Ovary (tissue), 9 donors: ENCODE results near the gene ORC3. TPM values are rescaled to one million over a fixed set of nuclear protein-coding genes. Genes with fewer than 3 reads are reported as not detected.

ENCODE experiments used
- DNase-seq, 5 donors: peaks; one replicate each; pipeline ENCODE4 v3.0.0-alpha.2; 2019 to 2020
- H3K27ac ChIP-seq, 2 donors: fragments of 200-600 bp; one replicate each; pipeline versions ENCODE4 v1.5.1 to v1.8.0; 2019 to 2022
- H3K27me3 ChIP-seq: fragments of 200-600 bp; one replicate; pipeline ENCODE4 v1.8.0; 2022
- H3K36me3 ChIP-seq: fragments of 200-600 bp; sonication (generic); one replicate; pipeline ENCODE4 v1.5.1; 2019
- H3K4me1 ChIP-seq: one replicate; pipeline ENCODE4 v1.8.1; 2013; ENCODE audit warnings: mild to moderate bottlenecking, moderate library complexity; ENCODE audit not compliant: insufficient read depth
- H3K4me3 ChIP-seq: fragments of 200-600 bp; sonication (generic); one replicate; pipeline ENCODE4 v1.5.1; 2017
- H3K9me3 ChIP-seq, 2 donors: fragments of 200-600 bp in 1 of 2; sonication (generic) in 1 of 2; one replicate each; pipeline versions ENCODE4 v1.5.1 to v1.8.1; 2013 to 2019; ENCODE audit warnings: mild to moderate bottlenecking in 1 of 2, moderate library complexity in 1 of 2
- EP300 ChIP-seq: sonication (generic); formaldehyde crosslinking; IDR thresholded peaks from one replicate; pipeline ENCODE4 v1.6.1; 2017; ENCODE audit warnings: antibody characterized with exemption
- POLR2A ChIP-seq: fragments of 450-650 bp; IDR thresholded peaks from one replicate; pipeline ENCODE4 v1.6.1; 2017; ENCODE audit warnings: antibody characterized with exemption, mild to moderate bottlenecking, moderate library complexity
- WGBS, 3 donors: extraction: QIAGEN DNeasy Blood & Tissue Kit in 1 of 3; methylation state at CpG; one replicate each; pipeline versions ENCODE4 v1.1.5 to v1.1.7; 2013 to 2017; 5-methylcytosine and 5-hydroxymethylcytosine counted together
- intact Hi-C, 4 donors: fragments of 100-400 bp; cut with DNase I; formaldehyde crosslinking; loops; one replicate each; pipeline versions ENCODE4 v1.11.0 to v1.15.1; 2022 to 2023
- polyA plus RNA-seq, 2 donors: library from polyadenylated mRNA; stranded (reverse); fragments of 200-250 nt in 1 of 2; fragments of 350-450 nt in 1 of 2; fragmentation: Illumina TruSeq in 1 of 2; extraction: RNeasy Lipid Tissue Mini Kit (QIAGEN cat#74804) in 1 of 2; gene quantifications; one replicate each; pipeline ENCODE4 v1.2.3, GENCODE V29; 2013 to 2014
- total RNA-seq, 7 donors: library from RNA; depleted of rRNA in 2 of 7; stranded (reverse); fragments of >200 nt in 2 of 7; fragmentation: NEBNext Ultra II Directional in 3 of 7; extraction: Animal tissue kit (Norgen Biotek cat#: 25700) in 3 of 7; gene quantifications; one replicate each; pipeline versions ENCODE4 v1.1.0 to v1.2.4, GENCODE V29; 2016 to 2023
- TF ChIP-seq, protein P1 (sequence below), 3 donors: fragments of 450-650 bp in 2 of 3; fragments of 200-600 bp in 1 of 3; IDR thresholded peaks; one replicate each; pipeline versions ENCODE4 v1.5.1 to v1.8.0; 2016 to 2022; ENCODE audit warnings: antibody characterized with exemption in 3 of 3, mild to moderate bottlenecking in 1 of 3
- donor health status: DM: no; HTN: no; CAD: no; lungs with moderate emphysema.
- donor health status: DM: no; HTN: no; CAD: no.
- donor health status: Bipolar disorder and iron deficiency.
- donor health status: DM: yes; HTN: yes; CAD: no.
- donor health status: DM: no; HTN: no; CAD: no.
- donor health status: DM: yes; HTN: yes; CAD: no.

ORC3 gene
- total and polyA plus RNA-seq, 9 donors, result 17.4 to 35.8 (median 26.0) TPM

DNA sequence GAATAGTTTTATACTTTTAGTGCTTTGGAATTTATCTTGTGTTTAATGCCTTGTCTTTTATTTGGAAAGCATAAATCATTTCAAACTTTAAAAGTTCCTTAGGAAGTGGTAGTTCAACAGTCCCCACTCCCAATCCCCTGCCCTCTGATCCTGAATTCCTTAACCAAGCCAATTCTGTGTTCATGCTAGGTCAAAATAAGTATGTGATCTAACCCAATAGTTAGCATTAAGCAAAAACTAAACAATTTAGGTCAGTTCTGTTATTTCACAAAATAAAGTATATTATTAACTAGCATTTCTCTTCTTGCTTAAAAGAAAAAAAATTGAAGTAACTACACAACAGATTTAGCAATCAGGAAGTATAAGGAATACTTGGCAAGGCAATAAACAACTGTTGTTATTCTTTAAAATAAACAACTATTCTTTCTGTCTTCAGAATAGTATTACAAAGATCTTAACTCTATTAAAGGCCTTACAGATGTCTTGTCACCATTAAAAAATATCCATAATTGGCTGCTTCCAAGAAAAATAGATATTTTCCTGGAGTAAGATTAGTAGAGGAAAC lies 75.1 kb downstream of the ORC3 start:
- H3K27me3 ChIP-seq, result no peaks in the 10 kb centered on the region
- intact Hi-C loops, result no loop called here
- DNase-seq, result no peak
- no peaks in the 10 kb centered on the region for H3K4me1 ChIP-seq
- no peaks in the 10 kb centered on the region for H3K36me3 ChIP-seq
- TF ChIP-seq EP300 (no peak), POLR2A (no peak)
- TF ChIP-seq, protein P1, sequence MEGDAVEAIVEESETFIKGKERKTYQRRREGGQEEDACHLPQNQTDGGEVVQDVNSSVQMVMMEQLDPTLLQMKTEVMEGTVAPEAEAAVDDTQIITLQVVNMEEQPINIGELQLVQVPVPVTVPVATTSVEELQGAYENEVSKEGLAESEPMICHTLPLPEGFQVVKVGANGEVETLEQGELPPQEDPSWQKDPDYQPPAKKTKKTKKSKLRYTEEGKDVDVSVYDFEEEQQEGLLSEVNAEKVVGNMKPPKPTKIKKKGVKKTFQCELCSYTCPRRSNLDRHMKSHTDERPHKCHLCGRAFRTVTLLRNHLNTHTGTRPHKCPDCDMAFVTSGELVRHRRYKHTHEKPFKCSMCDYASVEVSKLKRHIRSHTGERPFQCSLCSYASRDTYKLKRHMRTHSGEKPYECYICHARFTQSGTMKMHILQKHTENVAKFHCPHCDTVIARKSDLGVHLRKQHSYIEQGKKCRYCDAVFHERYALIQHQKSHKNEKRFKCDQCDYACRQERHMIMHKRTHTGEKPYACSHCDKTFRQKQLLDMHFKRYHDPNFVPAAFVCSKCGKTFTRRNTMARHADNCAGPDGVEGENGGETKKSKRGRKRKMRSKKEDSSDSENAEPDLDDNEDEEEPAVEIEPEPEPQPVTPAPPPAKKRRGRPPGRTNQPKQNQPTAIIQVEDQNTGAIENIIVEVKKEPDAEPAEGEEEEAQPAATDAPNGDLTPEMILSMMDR (IDR thresholded peaks at IDR 0.05), result no peak
- no peak overlapping the region for H3K27ac ChIP-seq
- no peak overlapping the region for H3K4me3 ChIP-seq
- no peaks in the 10 kb centered on the region for H3K9me3 ChIP-seq

DNA sequence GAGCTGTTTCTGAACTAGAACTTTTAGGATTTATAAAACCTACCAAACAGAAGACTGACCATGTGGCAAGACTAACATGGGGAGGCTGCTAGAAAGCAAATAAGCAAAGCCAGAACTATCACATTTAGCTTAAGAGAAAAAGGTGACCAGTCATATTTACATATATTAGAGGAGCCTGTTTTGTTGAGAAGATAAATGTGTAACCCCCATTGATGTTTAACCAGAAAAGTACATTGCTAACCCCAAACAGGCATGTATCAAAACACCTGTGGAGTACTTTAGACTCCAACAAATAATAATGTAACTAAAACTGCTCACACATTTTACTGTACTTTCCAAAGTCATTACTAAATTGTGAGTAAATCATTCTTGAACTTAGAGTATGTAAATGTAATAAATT lies 77.1 kb downstream of the ORC3 start:
- TF ChIP-seq EP300, result no peak
- TF ChIP-seq POLR2A, result no peak
- TF ChIP-seq, protein P1 (IDR thresholded peaks at IDR 0.05), result no peak
- no peaks in the 10 kb centered on the region for H3K36me3 ChIP-seq
- intact Hi-C loops, result no loop called here
- no peaks in the 10 kb centered on the region for H3K4me1 ChIP-seq
- H3K27ac ChIP-seq, result no peak overlapping the region
- H3K27me3 ChIP-seq, result no peaks in the 10 kb centered on the region
- no peak overlapping the region for H3K4me3 ChIP-seq
- no peaks in the 10 kb centered on the region for H3K9me3 ChIP-seq
- DNase-seq, result no peak

DNA sequence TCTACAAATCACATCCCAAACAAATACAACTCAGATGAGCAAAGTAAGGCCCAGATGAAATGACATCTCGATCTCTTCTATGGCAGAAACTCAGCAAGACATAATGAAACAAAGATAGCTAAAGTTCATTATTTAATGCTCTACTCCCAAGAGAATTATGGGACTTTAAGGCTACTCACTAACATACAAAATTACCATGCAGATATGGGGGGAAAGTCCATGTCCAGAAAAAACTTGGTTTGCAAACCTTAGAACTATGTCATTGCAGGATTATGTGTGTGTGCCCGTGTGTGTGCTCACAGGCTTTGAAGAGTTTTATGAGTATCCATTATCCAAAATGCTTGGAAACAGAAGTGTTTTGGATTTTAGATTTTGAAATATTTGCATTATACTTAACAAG lies 78.1 kb downstream of the ORC3 start:
- 90 to 98% (median 91%) methylated on average over 2 of the region's 2 CpGs for WGBS, 3 donors
- intact Hi-C loops, result no loop called here
- Histone ChIP-seq H3K4me3 (no peak overlapping the region), H3K9me3 (no peaks in the 10 kb centered on the region), H3K27ac (no peak overlapping the region), H3K4me1 (no peaks in the 10 kb centered on the region), H3K27me3 (no peaks in the 10 kb centered on the region), H3K36me3 (no peaks in the 10 kb centered on the region)
- TF ChIP-seq POLR2A (no peak), EP300 (no peak)
- TF ChIP-seq, protein P1 (IDR thresholded peaks at IDR 0.05), result no peak
- no peak for DNase-seq

DNA sequence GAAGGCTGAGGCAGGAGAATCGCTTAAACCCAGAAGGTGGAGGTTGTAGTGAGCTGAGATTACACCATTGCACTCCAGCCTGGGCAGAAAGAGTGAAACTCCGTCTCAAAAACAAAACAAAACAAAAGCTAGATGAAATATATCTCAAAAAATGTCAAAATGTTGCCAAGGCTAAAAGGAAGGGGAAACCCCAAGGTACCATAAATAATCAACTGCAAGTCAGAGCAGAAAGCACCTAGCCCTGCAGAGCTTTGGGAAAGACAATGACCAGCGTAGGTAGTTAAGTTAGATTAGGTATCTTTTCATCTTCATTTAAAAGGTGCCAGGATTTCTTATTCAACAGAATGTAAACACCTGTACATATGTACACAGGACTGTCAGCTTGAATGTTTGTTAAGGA lies 79.1 kb downstream of the ORC3 start:
- H3K27ac ChIP-seq, result no peak overlapping the region
- intact Hi-C loops, result no loop called here
- 66 to 70% (median 67%) methylated on average over 3 of the region's 3 CpGs for WGBS, 3 donors
- H3K9me3 ChIP-seq, result no peaks in the 10 kb centered on the region
- TF ChIP-seq, protein P1 (IDR thresholded peaks at IDR 0.05), result no peak
- TF ChIP-seq EP300 (no peak), POLR2A (no peak)
- no peak for DNase-seq
- H3K27me3 ChIP-seq, result no peaks in the 10 kb centered on the region
- no peak overlapping the region for H3K4me3 ChIP-seq
- H3K4me1 ChIP-seq, result no peaks in the 10 kb centered on the region
- H3K36me3 ChIP-seq, result no peaks in the 10 kb centered on the region

DNA sequence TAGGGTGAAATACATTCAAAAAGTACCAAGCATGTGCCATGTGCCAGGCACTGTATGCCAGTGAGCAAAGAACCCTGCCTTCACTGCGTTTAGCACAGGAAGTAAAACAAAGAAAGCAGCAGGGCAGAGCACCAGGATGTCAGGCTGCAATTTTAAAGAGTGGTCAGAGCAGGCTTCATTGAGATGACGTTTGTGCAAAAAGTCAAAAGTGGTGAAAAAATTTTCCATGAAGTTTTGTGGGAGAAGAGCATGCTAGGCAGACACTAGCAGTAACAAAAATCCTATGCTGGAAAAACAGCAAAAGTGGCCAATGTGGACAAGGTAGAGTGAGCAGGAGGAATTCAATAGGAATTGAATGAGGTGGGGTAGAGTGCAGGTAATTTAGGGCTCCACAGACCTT lies 80.8 kb downstream of the ORC3 start:
- H3K9me3 ChIP-seq, result no peaks in the 10 kb centered on the region
- TF ChIP-seq POLR2A, result no peak
- TF ChIP-seq EP300, result no peak
- TF ChIP-seq, protein P1 (IDR thresholded peaks at IDR 0.05), result no peak
- no peaks in the 10 kb centered on the region for H3K27me3 ChIP-seq
- H3K27ac ChIP-seq, result no peak overlapping the region
- intact Hi-C loops, result no loop called here
- H3K4me1 ChIP-seq, result no peaks in the 10 kb centered on the region
- no peak for DNase-seq
- WGBS, 3 donors, result 46 to 60% (median 54%) methylated on average over 2 of the region's 2 CpGs
- no peaks in the 10 kb centered on the region for H3K36me3 ChIP-seq
- no peak overlapping the region for H3K4me3 ChIP-seq
